PC-9 (cell line): ENCODE results near the gene RPTOR.

Experiments
- CTCF ChIP-seq: fragments of 200-600 bp; sonication (generic); conservative IDR thresholded peaks from 2 replicates; pipeline ENCODE4 v1.6.1; 2017; ENCODE audit warnings: mixed run types, antibody characterized with exemption, mild to moderate bottlenecking, moderate library complexity
- EZH2 ChIP-seq: fragments of 200-600 bp; sonication (generic); IDR thresholded peaks from 2 replicates; pipeline ENCODE4 v1.8.0; 2017; ENCODE audit warnings: antibody characterized with exemption, low read depth

- TF ChIP-seq CTCF (no peak), EZH2 (no peak)
These were observed 308.4 kb downstream of the RPTOR start for GRCh38 chr17:80853076-80853475.
